Measurements from ENCODE around the gene GNB1. TPM values are rescaled to one million over a fixed set of nuclear protein-coding genes. Genes with fewer than 3 reads are reported as not detected.

The GNB1 gene
- total and polyA plus RNA-seq, 9 of the 15 experiments (the other 6 are each of a cell fraction or from before 2014, with no cell fraction given) = 34.3 to 388 (median 114) TPM

DNA sequence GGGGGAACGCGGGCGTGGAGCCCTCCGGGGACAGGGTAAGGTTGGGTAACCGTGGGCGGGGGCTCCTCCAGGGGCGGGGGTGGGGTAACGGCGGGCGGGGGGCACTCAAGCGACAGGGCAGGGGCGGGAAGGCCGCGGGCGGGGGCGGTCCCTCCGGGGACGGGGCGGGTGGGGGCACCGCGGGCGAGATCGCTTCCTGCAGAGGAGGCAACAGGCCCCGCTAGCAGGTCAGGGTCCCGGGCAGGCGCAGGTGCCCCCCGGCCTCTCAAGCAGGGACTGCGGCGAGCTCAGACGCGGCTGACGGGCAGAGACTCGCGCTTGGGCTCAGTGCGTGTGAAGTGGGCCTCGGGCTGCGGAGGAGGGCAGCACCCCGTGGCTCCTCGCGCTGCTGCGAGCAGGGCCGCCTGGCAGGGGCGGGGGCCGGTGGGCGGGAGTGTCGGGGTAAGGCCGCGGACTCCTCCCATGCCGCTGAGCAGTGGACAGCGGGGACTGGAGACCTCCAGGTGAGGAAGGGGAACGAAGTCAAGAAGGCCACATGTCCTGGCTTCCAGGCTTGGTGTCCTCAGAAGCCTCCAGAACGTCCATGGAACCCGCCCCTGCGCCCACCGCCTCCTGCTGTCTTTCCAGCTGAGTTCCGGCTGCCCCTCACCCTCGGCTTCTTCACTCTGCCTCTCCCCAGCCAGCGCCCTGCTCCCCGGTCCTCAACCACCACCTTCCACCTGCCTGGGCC, 627 bp upstream of the GNB1 start (continued):
- TF ChIP-seq CLOCK (CRISPR knock-in tag; IDR thresholded peaks at IDR 0.05; ENCODE audit: borderline replicate concordance) (no peak), ZKSCAN1 (IDR thresholded peaks at IDR 0.05; ENCODE audit: low read depth, low read length) (no peak), FOXJ3 (CRISPR knock-in tag; IDR thresholded peaks at IDR 0.05) (no peak), ZNF707 (CRISPR knock-in tag; conservative IDR thresholded peaks at IDR 0.05) (no peak), POLR2B (IDR thresholded peaks at IDR 0.05; ENCODE audit: low read depth, partially characterized antibody) (peak; percentile 55), BACH1 (tag; IDR thresholded peaks at IDR 0.05) (no peak), CXXC5 (CRISPR knock-in tag; IDR thresholded peaks at IDR 0.05) (no peak), OTX1 (CRISPR knock-in tag; IDR thresholded peaks at IDR 0.05) (no peak), MXI1 (IDR thresholded peaks at IDR 0.05; ENCODE audit: low read depth, low read length) (no peak), TAF7 (tag; IDR thresholded peaks at IDR 0.05) (no peak), CHD1 (IDR thresholded peaks at IDR 0.05; ENCODE audit: low read length) (peak; percentile 51), ZFP30 (CRISPR knock-in tag; IDR thresholded peaks at IDR 0.05; ENCODE audit: borderline replicate concordance) (no peak), SMARCA5 (IDR thresholded peaks at IDR 0.05) (no peak), SNRNP70 (optimal IDR thresholded peaks at IDR 0.05; ENCODE audit: low read depth, low read length) (no peak), TEAD4 (IDR thresholded peaks at IDR 0.05; ENCODE audit: low read length) (no peak), TEAD4 (CRISPR knock-in tag; IDR thresholded peaks at IDR 0.05; ENCODE audit: borderline replicate concordance) (no peak), ZNF551 (CRISPR knock-in tag; IDR thresholded peaks at IDR 0.05) (no peak), MAFG (tag; conservative IDR thresholded peaks at IDR 0.05) (no peak), ZNF583 (CRISPR knock-in tag; IDR thresholded peaks at IDR 0.05) (no peak), ESRRB (CRISPR knock-in tag; IDR thresholded peaks at IDR 0.05; ENCODE audit: borderline replicate concordance) (no peak), ZNF140 (CRISPR knock-in tag; IDR thresholded peaks at IDR 0.05) (no peak), BCL6 (CRISPR knock-in tag; IDR thresholded peaks at IDR 0.05) (no peak), MTA2 (IDR thresholded peaks at IDR 0.05; ENCODE audit: low read depth) (no peak), ZNF696 (CRISPR knock-in tag; conservative IDR thresholded peaks at IDR 0.05) (no peak)
- TF ChIP-seq, protein P1, sequence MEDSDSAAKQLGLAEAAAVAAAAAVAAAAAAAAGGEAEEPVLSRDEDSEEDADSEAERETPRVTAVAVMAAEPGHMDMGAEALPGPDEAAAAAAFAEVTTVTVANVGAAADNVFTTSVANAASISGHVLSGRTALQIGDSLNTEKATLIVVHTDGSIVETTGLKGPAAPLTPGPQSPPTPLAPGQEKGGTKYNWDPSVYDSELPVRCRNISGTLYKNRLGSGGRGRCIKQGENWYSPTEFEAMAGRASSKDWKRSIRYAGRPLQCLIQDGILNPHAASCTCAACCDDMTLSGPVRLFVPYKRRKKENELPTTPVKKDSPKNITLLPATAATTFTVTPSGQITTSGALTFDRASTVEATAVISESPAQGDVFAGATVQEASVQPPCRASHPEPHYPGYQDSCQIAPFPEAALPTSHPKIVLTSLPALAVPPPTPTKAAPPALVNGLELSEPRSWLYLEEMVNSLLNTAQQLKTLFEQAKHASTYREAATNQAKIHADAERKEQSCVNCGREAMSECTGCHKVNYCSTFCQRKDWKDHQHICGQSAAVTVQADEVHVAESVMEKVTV (CRISPR knock-in tag; IDR thresholded peaks at IDR 0.05) = no peak
- TF ChIP-seq, protein P2, sequence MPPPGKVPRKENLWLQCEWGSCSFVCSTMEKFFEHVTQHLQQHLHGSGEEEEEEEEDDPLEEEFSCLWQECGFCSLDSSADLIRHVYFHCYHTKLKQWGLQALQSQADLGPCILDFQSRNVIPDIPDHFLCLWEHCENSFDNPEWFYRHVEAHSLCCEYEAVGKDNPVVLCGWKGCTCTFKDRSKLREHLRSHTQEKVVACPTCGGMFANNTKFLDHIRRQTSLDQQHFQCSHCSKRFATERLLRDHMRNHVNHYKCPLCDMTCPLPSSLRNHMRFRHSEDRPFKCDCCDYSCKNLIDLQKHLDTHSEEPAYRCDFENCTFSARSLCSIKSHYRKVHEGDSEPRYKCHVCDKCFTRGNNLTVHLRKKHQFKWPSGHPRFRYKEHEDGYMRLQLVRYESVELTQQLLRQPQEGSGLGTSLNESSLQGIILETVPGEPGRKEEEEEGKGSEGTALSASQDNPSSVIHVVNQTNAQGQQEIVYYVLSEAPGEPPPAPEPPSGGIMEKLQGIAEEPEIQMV (tag; conservative IDR thresholded peaks at IDR 0.05; ENCODE audit: low read depth) = no peak
